ENCODE measurements around the gene CDK6.
A peak's percentile ranks its signal among the peaks of the same experiment; 100 is the strongest.

CDK6 gene

GRCh38 chr7:92824901-92825480 lies 11.4 kb downstream of the CDK6 start:
- DNase-seq: no peak

GRCh38 chr7:92824450-92824849 lies 11.9 kb downstream of the CDK6 start:
- no peak for DNase-seq

- no peak for DNase-seq
Measured at GRCh38 chr7:92823042-92823441, 13.3 kb downstream of the CDK6 start.

- no peak for DNase-seq
Measured at GRCh38 chr7:92820191-92820590, 16.2 kb downstream of the CDK6 start.

- DNase-seq: no peak
Measured at GRCh38 chr7:92817398-92817797, 19.0 kb downstream of the CDK6 start.

GRCh38 chr7:92815412-92815811 lies 21.0 kb downstream of the CDK6 start:
- DNase-seq: no peak

- DNase-seq: peak; percentile 47
Measured at GRCh38 chr7:92813390-92814024, 22.9 kb downstream of the CDK6 start.

- no peak for DNase-seq
Measured at GRCh38 chr7:92811158-92811557, 25.2 kb downstream of the CDK6 start.

GRCh38 chr7:92809760-92810573 lies 26.4 kb downstream of the CDK6 start:
- DNase-seq: no peak

GRCh38 chr7:92809397-92809759 lies 27.0 kb downstream of the CDK6 start:
- DNase-seq: no peak

GRCh38 chr7:92808635-92809034 lies 27.7 kb downstream of the CDK6 start:
- no peak for DNase-seq

- no peak for DNase-seq
Measured at GRCh38 chr7:92808006-92808405, 28.4 kb downstream of the CDK6 start.

- no peak for DNase-seq
Measured at GRCh38 chr7:92806496-92806895, 29.9 kb downstream of the CDK6 start.

GRCh38 chr7:92802406-92802805 lies 34.0 kb downstream of the CDK6 start:
- DNase-seq: no peak

- no peak for DNase-seq
Measured at GRCh38 chr7:92799446-92800211, 36.7 kb downstream of the CDK6 start.

GRCh38 chr7:92798517-92799249 lies 37.7 kb downstream of the CDK6 start:
- no peak for DNase-seq

GRCh38 chr7:92797693-92798092 lies 38.7 kb downstream of the CDK6 start:
- DNase-seq: no peak

- no peak for DNase-seq
Measured at GRCh38 chr7:92797284-92797683, 39.1 kb downstream of the CDK6 start.

GRCh38 chr7:92794831-92795230 lies 41.5 kb downstream of the CDK6 start:
- DNase-seq: no peak

- no peak for DNase-seq
Measured at GRCh38 chr7:92794391-92794790, 42.0 kb downstream of the CDK6 start.

- DNase-seq: no peak
Measured at GRCh38 chr7:92793656-92794205, 42.6 kb downstream of the CDK6 start.

- no peak for DNase-seq
Measured at GRCh38 chr7:92790992-92791391, 45.4 kb downstream of the CDK6 start.
